Endodermal cell (in vitro differentiated cells): ENCODE measurements around the gene EPHA1. TPM values are rescaled to one million over a fixed set of nuclear protein-coding genes. Genes with fewer than 3 reads are reported as not detected.
"Not testable (repeated sequence)": the region's sequence is repeated elsewhere in the genome, so short reads cannot be mapped to it uniquely, and the experiment has no call there.

Experiments used
- DNase-seq: peaks from one replicate; pipeline ENCODE4 v3.0.0-alpha.2; 2017
- H3K27ac ChIP-seq: 2 replicates; pipeline ENCODE4 v1.5.1; 2013; ENCODE audit warnings: mild to moderate bottlenecking, low read depth, low read length, moderate library complexity
- H3K27me3 ChIP-seq: 2 replicates; pipeline ENCODE4 v1.6.1; 2013; ENCODE audit warnings: mild to moderate bottlenecking, low read length, moderate library complexity; ENCODE audit not compliant: insufficient read depth, control insufficient read depth, poor library complexity, severe bottlenecking
- H3K36me3 ChIP-seq: 2 replicates; pipeline ENCODE4 v1.7.0; 2013; ENCODE audit warnings: mild to moderate bottlenecking, low read length, moderate library complexity; ENCODE audit not compliant: control insufficient read depth, insufficient read depth
- H3K4me1 ChIP-seq: one replicate; pipeline ENCODE4 v1.7.0; 2013; ENCODE audit warnings: low read length; ENCODE audit not compliant: control insufficient read depth, insufficient read depth
- H3K4me3 ChIP-seq: 2 replicates; pipeline ENCODE4 v1.5.1; 2013; ENCODE audit warnings: mild to moderate bottlenecking, low read length, moderate library complexity
- H3K9ac ChIP-seq: 2 replicates; pipeline ENCODE4 v1.6.1; 2013; ENCODE audit warnings: mild to moderate bottlenecking, low read length, moderate library complexity; ENCODE audit not compliant: poor library complexity, severe bottlenecking; ENCODE audit errors: extremely low read depth
- H3K9me3 ChIP-seq: 2 replicates; pipeline ENCODE4 v1.6.1; 2013; ENCODE audit warnings: mild to moderate bottlenecking, low read length, moderate library complexity; ENCODE audit not compliant: control insufficient read depth
- H3K27ac Mint-ChIP-seq: 2 replicates; pipeline ENCODE4 v1.8.0; 2020; ENCODE audit warnings: mixed read lengths
- H3K27me3 Mint-ChIP-seq: 2 replicates; pipeline ENCODE4 v1.8.0; 2021; ENCODE audit warnings: mild to moderate bottlenecking, mixed read lengths; ENCODE audit not compliant: insufficient read depth
- H3K36me3 Mint-ChIP-seq: 2 replicates; pipeline ENCODE4 v1.8.0; 2020; ENCODE audit warnings: low read depth, mixed read lengths
- H3K4me1 Mint-ChIP-seq: 2 replicates; pipeline ENCODE4 v1.8.0; 2020; ENCODE audit warnings: mixed read lengths
- H3K4me3 Mint-ChIP-seq: 2 replicates; pipeline ENCODE4 v1.8.0; 2020; ENCODE audit warnings: mild to moderate bottlenecking, moderate library complexity, mixed read lengths
- H3K9me3 Mint-ChIP-seq: 2 replicates; pipeline ENCODE4 v1.8.0; 2020; ENCODE audit warnings: mild to moderate bottlenecking, mixed read lengths
- CTCF ChIP-seq: fragments of 200-600 bp; sonication (generic); conservative IDR thresholded peaks from 2 replicates; pipeline ENCODE4 v1.5.0; 2021; ENCODE audit warnings: antibody characterized with exemption, mild to moderate bottlenecking
- WGBS, 2 experiments: methylation state at CpG; one replicate each; pipeline versions ENCODE4 v1.1.5 to v1.1.7; 2013; ENCODE audit warnings: missing lambda C conversion rate in 2 of 2, mixed read lengths in 1 of 2; ENCODE audit not compliant: insufficient coverage in 1 of 2, insufficient read length in 1 of 2; 5-methylcytosine and 5-hydroxymethylcytosine counted together
- total RNA-seq, 2 donors: library from RNA; stranded (reverse); fragmentation: NEBNext Ultra II Directional in 1 of 2; extraction: Animal tissue kit (Norgen Biotek cat#: 25700) in 1 of 2; gene quantifications; 2 replicates in 1 of 2; 3 replicates in 1 of 2; pipeline ENCODE4 v1.2.1, GENCODE V29; 2021

EPHA1 gene
- total RNA-seq, 2 donors from 2014 or later = 70.0 to 103 TPM

- Histone ChIP-seq H3K9me3 (no peaks in the 10 kb centered on the region), H3K36me3 (no peaks in the 10 kb centered on the region), H3K4me1 (no peaks in the 10 kb centered on the region), H3K4me3 (no peak overlapping the region), H3K9ac (no peak overlapping the region), H3K27ac (no peak overlapping the region), H3K27me3 (no peaks in the 10 kb centered on the region)
- Mint-ChIP-seq H3K27ac (no peak overlapping the region), H3K4me3 (no peak overlapping the region), H3K4me1 (peaks cover under 1% of the 10 kb centered on the region), H3K36me3 (no peaks in the 10 kb centered on the region), H3K27me3 (no peaks in the 10 kb centered on the region), H3K9me3 (no peaks in the 10 kb centered on the region)
- TF ChIP-seq CTCF = no peak
- DNase-seq = no peak
- 67 to 80% methylated on average over 2 of the region's 2 CpGs for WGBS, 2 experiments
Measured at GRCh38 chr7:143431109-143431508, 22.5 kb upstream of the EPHA1 start.

- Mint-ChIP-seq H3K4me3 (no peak overlapping the region), H3K36me3 (no peaks in the 10 kb centered on the region), H3K4me1 (no peaks in the 10 kb centered on the region), H3K27me3 (no peaks in the 10 kb centered on the region), H3K9me3 (peaks cover under 1% of the 10 kb centered on the region), H3K27ac (no peak overlapping the region)
- H3K4me3 ChIP-seq = no peak overlapping the region
- H3K9me3 ChIP-seq = no peaks in the 10 kb centered on the region
- H3K9ac ChIP-seq = no peak overlapping the region
- TF ChIP-seq CTCF = no peak
- H3K36me3 ChIP-seq = no peaks in the 10 kb centered on the region
- WGBS, 2 experiments = 92 to 93% methylated on average over 3 to 10 of the region's 10 CpGs
- H3K27me3 ChIP-seq = no peaks in the 10 kb centered on the region
- no peaks in the 10 kb centered on the region for H3K4me1 ChIP-seq
- H3K27ac ChIP-seq = no peak overlapping the region
- no peak for DNase-seq
Measured at GRCh38 chr7:143429770-143430698, 21.4 kb upstream of the EPHA1 start.

- peaks cover 18% of the 10 kb centered on the region for H3K9me3 Mint-ChIP-seq
- DNase-seq = no peak
- Histone ChIP-seq H3K4me3 (no peak overlapping the region), H3K27me3 (no peaks in the 10 kb centered on the region), H3K4me1 (no peaks in the 10 kb centered on the region), H3K9me3 (peaks cover 2% of the 10 kb centered on the region), H3K36me3 (no peaks in the 10 kb centered on the region), H3K27ac (no peak overlapping the region), H3K9ac (no peak overlapping the region)
- H3K4me1 Mint-ChIP-seq = no peaks in the 10 kb centered on the region
- 90 to 100% methylated on average over 2 of the region's 2 CpGs for WGBS, 2 experiments
- H3K4me3 Mint-ChIP-seq = no peak overlapping the region
- H3K27ac Mint-ChIP-seq = no peak overlapping the region
- H3K36me3 Mint-ChIP-seq = peaks cover 6% of the 10 kb centered on the region
- H3K27me3 Mint-ChIP-seq = no peaks in the 10 kb centered on the region
- no peak for TF ChIP-seq CTCF
Measured at GRCh38 chr7:143426479-143427142, 18.0 kb upstream of the EPHA1 start.

- H3K27ac ChIP-seq, H3K9ac ChIP-seq, H3K27ac Mint-ChIP-seq, H3K4me1 Mint-ChIP-seq, H3K27me3 ChIP-seq, H3K4me3 ChIP-seq, DNase-seq, H3K4me1 ChIP-seq, H3K4me3 Mint-ChIP-seq, H3K27me3 Mint-ChIP-seq, H3K36me3 ChIP-seq: not testable (repeated sequence)
- H3K36me3 Mint-ChIP-seq = peaks cover 12% of the 10 kb centered on the region
- peaks cover 18% of the 10 kb centered on the region for H3K9me3 ChIP-seq
- WGBS, 2 experiments = 95% methylated on average over 17 to 34 of the region's 34 CpGs
- peaks cover 28% of the 10 kb centered on the region for H3K9me3 Mint-ChIP-seq
Measured at GRCh38 chr7:143424476-143424875, 15.8 kb upstream of the EPHA1 start.
